HepG2 (cell line): ENCODE data around the gene HECTD4. TPM values are rescaled to one million over a fixed set of nuclear protein-coding genes. Genes with fewer than 3 reads are reported as not detected.

Experiments used
- ATAC-seq: fragments of 200-7000 bp; cut with Tn5 transposase; 3 replicates; pipeline ENCODE4 v1.9.1; 2020; ENCODE audit warnings: mild to moderate bottlenecking, moderate library complexity
- BruUV-seq: library from RNA; stranded (reverse); fragments of 400-500 nt; replicated peaks from 2 replicates; lab custom pipeline; 2021; lab: Mats Ljungman, UMichigan
- CTCF ChIA-PET: fragments of 300-600 bp; formaldehyde crosslinking; extraction: SDS; loops from one replicate; lab custom pipeline; 2021; ENCODE audit warnings: low total read pairs, inconsistent platforms, low intra/inter-chr PET ratio; lab: Yijun Ruan, JAX
- POLR2A ChIA-PET: fragments of 350-600 bp; sonication (Branson Sonifier 250); formaldehyde crosslinking; loops from one replicate; lab custom pipeline; 2020; ENCODE audit warnings: antibody characterized with exemption, inconsistent platforms; lab: Yijun Ruan, JAX
- DNase-seq: peaks from one replicate; pipeline ENCODE4 v3.0.0-alpha.2; 2015; ENCODE audit warnings: low spot score
- FAIRE-seq: peaks from 3 replicates; lab custom pipeline; 2011; peaks lifted over from hg19 to GRCh38; lab: Jason Lieb, UNC
- H2AFZ ChIP-seq: one replicate; pipeline ENCODE4 v1.6.1; 2011; ENCODE audit warnings: low read length, inconsistent platforms
- H3K27ac ChIP-seq: fragments of 300-600 bp; 3 replicates; pipeline ENCODE4 v1.8.0; 2011; ENCODE audit warnings: mixed run types, mild to moderate bottlenecking, mixed read lengths, low read length, inconsistent platforms; ENCODE audit not compliant: insufficient read depth; ENCODE audit errors: extremely low read length
- H3K27me3 ChIP-seq, 2 experiments: fragments of 200-600 bp in 1 of 2; 2 replicates in 1 of 2; 3 replicates in 1 of 2; pipeline versions ENCODE4 v1.6.0 to v1.8.0; 2011; ENCODE audit warnings: low read length in 2 of 2, mild to moderate bottlenecking in 2 of 2, moderate library complexity in 2 of 2, inconsistent platforms in 1 of 2; ENCODE audit not compliant: insufficient read depth in 2 of 2, control insufficient read depth in 1 of 2
- H3K36me3 ChIP-seq, 2 experiments: fragments of 200-600 bp in 1 of 2; replicated peaks in 1 of 2; 2 replicates in 1 of 2; 3 replicates in 1 of 2; pipeline versions ENCODE4 v1.5.1 to v1.8.0; 2011; ENCODE audit warnings: low read length in 2 of 2, inconsistent platforms in 1 of 2; ENCODE audit not compliant: insufficient read depth in 2 of 2, control insufficient read depth in 1 of 2
- H3K4me1 ChIP-seq: 2 replicates; pipeline ENCODE4 v1.5.1; 2012; ENCODE audit warnings: low read length, inconsistent platforms; ENCODE audit not compliant: insufficient read depth
- H3K4me2 ChIP-seq: 2 replicates; pipeline ENCODE4 v1.6.0; 2011; ENCODE audit warnings: low read depth, low read length, inconsistent platforms
- H3K4me3 ChIP-seq, 3 experiments: fragments of 200-600 bp in 1 of 3; sonication (generic), shearing (Covaris generic) in 1 of 3; replicated peaks in 1 of 3; 2 replicates each; pipeline ENCODE4 v1.5.1; 2011 to 2016; ENCODE audit warnings: low read length in 3 of 3, inconsistent platforms in 2 of 3, low read depth in 2 of 3, mild to moderate bottlenecking in 2 of 3, control low read depth in 1 of 3, mixed read lengths in 1 of 3; ENCODE audit not compliant: insufficient read depth in 1 of 3
- H3K79me2 ChIP-seq: one replicate; pipeline ENCODE4 v1.6.1; 2011; ENCODE audit warnings: low read length, inconsistent platforms; ENCODE audit not compliant: insufficient read depth
- H3K9ac ChIP-seq: 2 replicates; pipeline ENCODE4 v1.6.0; 2011; ENCODE audit warnings: mild to moderate bottlenecking, low read depth, low read length, inconsistent platforms; ENCODE audit not compliant: insufficient read depth
- H3K9me3 ChIP-seq: 2 replicates; pipeline ENCODE4 v1.5.1; 2012; ENCODE audit warnings: mild to moderate bottlenecking, low read length
- H4K20me1 ChIP-seq: 2 replicates; pipeline ENCODE4 v1.6.0; 2011; ENCODE audit warnings: inconsistent platforms, mild to moderate bottlenecking, low read length, moderate library complexity; ENCODE audit not compliant: insufficient read depth
- AKAP8 ChIP-seq: sonication (generic); formaldehyde crosslinking; IDR thresholded peaks from 2 replicates; pipeline ENCODE4 v1.5.1; 2020; ENCODE audit warnings: mild to moderate bottlenecking, missing genetic modification reagents
- CHCHD3 ChIP-seq: sonication (generic); formaldehyde crosslinking; IDR thresholded peaks from 2 replicates; pipeline ENCODE4 v1.8.0; 2022; ENCODE audit warnings: mild to moderate bottlenecking, missing genetic modification reagents, moderate library complexity
- FOSL1 ChIP-seq: sonication (generic); formaldehyde crosslinking; IDR thresholded peaks from 2 replicates; pipeline ENCODE4 v1.9.0; 2021; ENCODE audit warnings: missing genetic modification reagents, borderline replicate concordance
- GRHL1 ChIP-seq: sonication (generic); formaldehyde crosslinking; conservative IDR thresholded peaks from 2 replicates; pipeline ENCODE4 v1.8.0; 2022; ENCODE audit warnings: missing genetic modification reagents
- HIVEP1 ChIP-seq: sonication (generic); formaldehyde crosslinking; IDR thresholded peaks from 2 replicates; pipeline ENCODE4 v1.4.0; 2020; ENCODE audit warnings: mild to moderate bottlenecking, missing genetic modification reagents
- KDM5B ChIP-seq: sonication (generic); formaldehyde crosslinking; IDR thresholded peaks from 2 replicates; pipeline ENCODE4 v1.4.0; 2020; ENCODE audit warnings: missing genetic modification reagents, mild to moderate bottlenecking, borderline replicate concordance
- PHF8 ChIP-seq: sonication (generic); formaldehyde crosslinking; IDR thresholded peaks from 2 replicates; pipeline ENCODE4 v1.5.0; 2020; ENCODE audit warnings: missing genetic modification reagents
- ZNF24 ChIP-seq: fragments of 450-650 bp; IDR thresholded peaks from 2 replicates; pipeline ENCODE4 v1.6.1; 2017; ENCODE audit warnings: antibody characterized with exemption, mild to moderate bottlenecking
- ZNF251 ChIP-seq: sonication (generic); formaldehyde crosslinking; IDR thresholded peaks from 2 replicates; pipeline ENCODE4 v1.9.0; 2021; ENCODE audit warnings: mild to moderate bottlenecking, missing genetic modification reagents
- ZNF572 ChIP-seq: sonication (generic); formaldehyde crosslinking; IDR thresholded peaks from 2 replicates; pipeline ENCODE4 v1.5.1; 2020; ENCODE audit warnings: mild to moderate bottlenecking, missing genetic modification reagents
- ZNF749 ChIP-seq: sonication (generic); formaldehyde crosslinking; IDR thresholded peaks from 2 replicates; pipeline ENCODE4 v1.8.0; 2022; ENCODE audit warnings: mild to moderate bottlenecking, missing genetic modification reagents, moderate library complexity, borderline replicate concordance
- ZNF850 ChIP-seq: sonication (generic); formaldehyde crosslinking; conservative IDR thresholded peaks from 2 replicates; pipeline ENCODE4 v1.9.0; 2021; ENCODE audit warnings: mild to moderate bottlenecking, missing genetic modification reagents
- WGBS: methylation state at CpG from one replicate; pipeline ENCODE4 v1.1.6; 2017; ENCODE audit warnings: low lambda C conversion rate; 5-methylcytosine and 5-hydroxymethylcytosine counted together
- in situ Hi-C: cut with HindIII; loops from 2 replicates; pipeline ENCODE4 v1.10.0; 2017; ENCODE audit warnings: low pct_unique_long_range_greater_than_20kb; ENCODE audit not compliant: extremely low pct_ligation_motif_present
- intact Hi-C: fragments of 100-400 bp; cut with micrococcal nuclease; formaldehyde crosslinking; loops from one replicate; pipeline ENCODE4 v1.10.0; 2022; ENCODE audit not compliant: unreplicated experiment
- polyA plus RNA-seq, 8 experiments: library from polyadenylated mRNA; depleted of rRNA in 3 of 8; stranded (reverse) in 7 of 8; unstranded in 1 of 8; fragments of >200 nt; fragmentation: Illumina TruSeq in 4 of 8; extraction: Trizol in 4 of 8; gene quantifications; 2 replicates each; pipeline versions ENCODE4 v1.2.1 to v1.2.3, GENCODE V29; 2011 to 2016; ENCODE audit warnings: low read depth in 4 of 8, missing spikeins in 1 of 8, mixed read lengths in 1 of 8; ENCODE audit not compliant: insufficient read depth in 1 of 8
- total RNA-seq, 5 experiments: library from RNA; depleted of rRNA; stranded (reverse); fragments of >200 nt; fragmentation: Illumina TruSeq; extraction: Trizol; gene quantifications; 2 replicates each; pipeline ENCODE4 v1.2.3, GENCODE V29; 2016; ENCODE audit warnings: low read depth in 1 of 5
- TF ChIP-seq, protein P1 (sequence below): IDR thresholded peaks from 2 replicates; pipeline ENCODE4 v1.6.1; 2016; ENCODE audit warnings: mild to moderate bottlenecking
- TF ChIP-seq, protein P2 (sequence below): sonication (generic); formaldehyde crosslinking; IDR thresholded peaks from 2 replicates; pipeline ENCODE4 v1.8.1; 2022; ENCODE audit warnings: mild to moderate bottlenecking, missing genetic modification reagents

HECTD4 gene
- total and polyA plus RNA-seq, 2 of the 13 experiments (the other 11 are each of a cell fraction or from before 2014, with no cell fraction given), result 9.0 to 11.4 TPM

GRCh38 chr12:112239881-112240280 lies 142.3 kb downstream of the HECTD4 start:
- Histone ChIP-seq H3K9ac (no peak overlapping the region), H3K27me3 (no peaks in the 10 kb centered on the region), H3K4me3 (no peak overlapping the region), H3K4me2 (no peak overlapping the region), H3K9me3 (no peaks in the 10 kb centered on the region), H3K27ac (no peak overlapping the region), H2AFZ (no peak overlapping the region), H3K36me3 (peaks cover 9 to 39% of the 10 kb centered on the region in 2 experiments), H3K79me2 (no peaks in the 10 kb centered on the region), H4K20me1 (no peaks in the 10 kb centered on the region), H3K4me1 (peaks cover 7% of the 10 kb centered on the region; the same call in 1 of the 2 replicates)
- FAIRE-seq, result no peak
- WGBS, result 97% methylated on average over 6 of the region's 6 CpGs
- no TSS peak for BruUV-seq
- intact Hi-C loops, result no loop called here
- no peak for DNase-seq
- POLR2A ChIA-PET, result no interaction called here
- TF ChIP-seq ZNF749 (CRISPR knock-in tag) (no peak), ZNF850 (no peak), PHF8 (CRISPR knock-in tag) (no peak), ZNF572 (CRISPR knock-in tag) (no peak), HIVEP1 (no peak), KDM5B (no peak)
- TF ChIP-seq, protein P1, sequence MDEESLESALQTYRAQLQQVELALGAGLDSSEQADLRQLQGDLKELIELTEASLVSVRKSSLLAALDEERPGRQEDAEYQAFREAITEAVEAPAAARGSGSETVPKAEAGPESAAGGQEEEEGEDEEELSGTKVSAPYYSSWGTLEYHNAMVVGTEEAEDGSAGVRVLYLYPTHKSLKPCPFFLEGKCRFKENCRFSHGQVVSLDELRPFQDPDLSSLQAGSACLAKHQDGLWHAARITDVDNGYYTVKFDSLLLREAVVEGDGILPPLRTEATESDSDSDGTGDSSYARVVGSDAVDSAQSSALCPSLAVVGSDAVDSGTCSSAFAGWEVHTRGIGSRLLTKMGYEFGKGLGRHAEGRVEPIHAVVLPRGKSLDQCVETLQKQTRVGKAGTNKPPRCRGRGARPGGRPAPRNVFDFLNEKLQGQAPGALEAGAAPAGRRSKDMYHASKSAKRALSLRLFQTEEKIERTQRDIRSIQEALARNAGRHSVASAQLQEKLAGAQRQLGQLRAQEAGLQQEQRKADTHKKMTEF (CRISPR knock-in tag), result no peak
- no peak for ATAC-seq
- in situ Hi-C loops, result no loop called here
- CTCF ChIA-PET, result no interaction called here

DNA sequence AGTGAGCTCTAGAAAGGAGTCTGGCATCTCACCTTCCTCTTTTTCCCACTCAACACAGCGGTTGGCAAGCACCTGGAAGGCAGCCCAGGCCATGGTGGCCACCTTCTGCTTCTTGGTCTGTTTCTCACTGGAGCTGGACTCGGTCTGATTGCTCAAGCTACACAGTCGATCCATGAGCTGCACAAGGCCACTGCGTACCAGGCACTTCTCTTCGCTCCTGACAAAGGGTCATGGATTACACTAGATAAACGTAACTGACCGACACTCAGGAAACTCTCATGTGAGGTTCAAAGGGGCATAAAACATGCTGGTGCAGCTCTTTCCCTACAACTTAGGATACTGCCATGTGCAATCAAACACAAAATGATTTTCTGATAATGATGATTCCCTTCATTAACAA lies 143.2 kb downstream of the HECTD4 start:
- H3K4me3 ChIP-seq, result no peak overlapping the region
- peak; percentile 68 for ATAC-seq
- peak overlapping the region; percentile 9 for H3K27ac ChIP-seq
- WGBS, result 53% methylated on average over 7 of the region's 7 CpGs
- no peak overlapping the region for H3K9ac ChIP-seq
- no peaks in the 10 kb centered on the region for H3K79me2 ChIP-seq
- in situ Hi-C loops (no loop called here), intact Hi-C loops (no loop called here)
- ChIA-PET CTCF (no interaction called here), POLR2A (no interaction called here)
- BruUV-seq, result no TSS peak
- peaks cover 7% of the 10 kb centered on the region; the same call in 1 of the 2 replicates for H3K4me1 ChIP-seq
- no peak overlapping the region for H3K4me2 ChIP-seq
- peak; percentile 16 for DNase-seq
- peaks cover 13 to 47% of the 10 kb centered on the region in 2 experiments for H3K36me3 ChIP-seq
- H2AFZ ChIP-seq, result no peak overlapping the region
- no peak for FAIRE-seq
- no peaks in the 10 kb centered on the region for H3K27me3 ChIP-seq
- H4K20me1 ChIP-seq, result no peaks in the 10 kb centered on the region
- no peaks in the 10 kb centered on the region for H3K9me3 ChIP-seq
- TF ChIP-seq AKAP8 (no peak), ZNF251 (CRISPR knock-in tag) (no peak), FOSL1 (CRISPR knock-in tag) (no peak), CHCHD3 (CRISPR knock-in tag) (no peak), GRHL1 (CRISPR knock-in tag) (no peak), ZNF24 (no peak)
- TF ChIP-seq, protein P2, sequence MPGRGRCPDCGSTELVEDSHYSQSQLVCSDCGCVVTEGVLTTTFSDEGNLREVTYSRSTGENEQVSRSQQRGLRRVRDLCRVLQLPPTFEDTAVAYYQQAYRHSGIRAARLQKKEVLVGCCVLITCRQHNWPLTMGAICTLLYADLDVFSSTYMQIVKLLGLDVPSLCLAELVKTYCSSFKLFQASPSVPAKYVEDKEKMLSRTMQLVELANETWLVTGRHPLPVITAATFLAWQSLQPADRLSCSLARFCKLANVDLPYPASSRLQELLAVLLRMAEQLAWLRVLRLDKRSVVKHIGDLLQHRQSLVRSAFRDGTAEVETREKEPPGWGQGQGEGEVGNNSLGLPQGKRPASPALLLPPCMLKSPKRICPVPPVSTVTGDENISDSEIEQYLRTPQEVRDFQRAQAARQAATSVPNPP, result no peak
